Measurements from ENCODE around the gene CDKN2AIPNL. TPM values are rescaled to one million over a fixed set of nuclear protein-coding genes. Genes with fewer than 3 reads are reported as not detected.

Gene CDKN2AIPNL
- total and polyA plus RNA-seq, 2 of the 4 experiments (the other 2 are of a cell fraction), result 14.0 to 18.1 TPM

DNA sequence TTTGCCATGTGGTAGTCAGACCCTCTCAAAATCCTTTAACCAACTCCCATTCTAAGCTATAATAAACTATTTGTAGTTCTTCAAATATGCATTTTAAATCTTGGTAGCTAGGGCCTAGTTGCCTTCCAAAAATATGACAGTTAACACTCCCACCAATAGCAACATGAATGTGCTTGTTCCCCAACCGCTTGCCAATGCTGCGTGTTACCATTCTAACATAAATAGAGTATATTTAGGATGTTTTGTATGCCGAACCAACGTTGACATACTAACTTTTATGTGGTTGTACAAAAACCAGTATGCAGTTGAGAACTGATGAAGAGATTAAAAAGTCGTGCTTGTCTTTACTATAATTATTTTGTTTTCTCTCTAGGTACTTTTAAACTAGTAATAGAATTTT is 31.3 kb downstream of the CDKN2AIPNL start:
- Histone ChIP-seq H3K4me2 (ENCODE audit: low read depth, low read length) (no peak overlapping the region), H3K18ac (ENCODE audit: low read depth, low read length) (no peak overlapping the region), H2AK9ac (replicated peaks; ENCODE audit: low read depth, low read length, poor library complexity) (no peak overlapping the region), H3K14ac (replicated peaks; ENCODE audit: low read depth, low read length) (no peak overlapping the region), H2BK120ac (ENCODE audit: low read depth, low read length) (no peak overlapping the region), H2AFZ (replicated peaks; ENCODE audit: low read length, poor library complexity) (no peak overlapping the region), H2AK5ac (ENCODE audit: low read depth, low read length) (no peak overlapping the region), H3K27ac (ENCODE audit: insufficient read depth, low read length) (no peak overlapping the region), H3K79me1 (ENCODE audit: low read depth in 1 of 2, low read length in 2 of 2) (peaks cover 23 to 43% of the 10 kb centered on the region in 2 experiments), H2BK15ac (ENCODE audit: low read depth, low read length) (no peak overlapping the region), H3K4ac (ENCODE audit: low read depth, low read length) (no peak overlapping the region), H3K4me1 (ENCODE audit: control insufficient read depth, insufficient read depth, low read length) (no peaks in the 10 kb centered on the region), H4K8ac (ENCODE audit: low read depth in 2 of 2, low read length in 2 of 2) (no peak overlapping the region), H2BK20ac (ENCODE audit: low read depth, low read length) (no peak overlapping the region), H3K9me3 (ENCODE audit: control insufficient read depth, insufficient read depth, low read length) (no peaks in the 10 kb centered on the region), H4K91ac (ENCODE audit: insufficient read depth, low read depth, low read length) (no peak overlapping the region), H3K4me3 (ENCODE audit: insufficient read depth, low read depth, low read length) (no peak overlapping the region), H3K9ac (ENCODE audit: low read depth, low read length) (no peak overlapping the region), H3K9me1 (ENCODE audit: insufficient read depth, low read length) (no peaks in the 10 kb centered on the region), H4K5ac (ENCODE audit: low read depth, low read length) (no peak overlapping the region), H4K20me1 (ENCODE audit: insufficient read depth, low read length) (peaks cover 22% of the 10 kb centered on the region; the same call in 1 of the 2 replicates), H3K36me3 (ENCODE audit: control insufficient read depth, insufficient read depth, low read length) (peaks cover 46% of the 10 kb centered on the region), H3K23ac (ENCODE audit: low read depth, low read length) (no peak overlapping the region), H3K56ac (ENCODE audit: extremely low read depth, insufficient read depth, low read length) (no peak overlapping the region), H2BK5ac (ENCODE audit: low read depth, low read length, poor library complexity, severe bottlenecking) (no peak overlapping the region), H3K27me3 (ENCODE audit: control insufficient read depth, insufficient read depth, low read length) (no peaks in the 10 kb centered on the region)
- ATAC-seq (ENCODE audit: low read depth) (no peak), DNase-seq (no peak)
- intact Hi-C loops (cut with micrococcal nuclease), result no loop called here
- no CpG with 5 or more reads among the region's 5 CpGs for WGBS, 2 experiments (ENCODE audit: extremely low coverage in 2 of 2, insufficient read length in 1 of 2)
- TF ChIP-seq CTCF (conservative IDR thresholded peaks at IDR 0.05; ENCODE audit: low read depth, low read length), result no peak
- no peak for TF ChIP-seq CHD1 (IDR thresholded peaks at IDR 0.05; ENCODE audit: low read depth, low read length)
- no peak for TF ChIP-seq MAFK (IDR thresholded peaks at IDR 0.05; ENCODE audit: low read depth, low read length)
- no peak for TF ChIP-seq RCOR1 (IDR thresholded peaks at IDR 0.05; ENCODE audit: insufficient replicate concordance, low read length)
- TF ChIP-seq FOS (IDR thresholded peaks at IDR 0.05; ENCODE audit: low read depth, low read length), result no peak
- no peak for TF ChIP-seq MXI1 (IDR thresholded peaks at IDR 0.05; ENCODE audit: borderline replicate concordance, low read depth, low read length)
- TF ChIP-seq POLR2A (IDR thresholded peaks at IDR 0.05; ENCODE audit: low read depth, low read length), result no peak
- TF ChIP-seq BHLHE40 (IDR thresholded peaks at IDR 0.05; ENCODE audit: low read depth, low read length), result no peak
- TF ChIP-seq MAZ (IDR thresholded peaks at IDR 0.05; ENCODE audit: borderline replicate concordance, low read depth, low read length), result no peak
- TF ChIP-seq SMC3 (IDR thresholded peaks at IDR 0.05; ENCODE audit: low read depth, low read length), result no peak
- TF ChIP-seq NFE2L2 (IDR thresholded peaks at IDR 0.05; ENCODE audit: low read depth, low read length), result no peak
- TF ChIP-seq CEBPB (IDR thresholded peaks at IDR 0.05; ENCODE audit: low read depth, low read length), result no peak
- no peak for TF ChIP-seq RAD21 (IDR thresholded peaks at IDR 0.05; ENCODE audit: low read length)
- no peak for TF ChIP-seq ELK1 (IDR thresholded peaks at IDR 0.05; ENCODE audit: borderline replicate concordance, low read depth, low read length)
- TF ChIP-seq RFX5 (IDR thresholded peaks at IDR 0.05; ENCODE audit: low read depth, low read length), result no peak
- no peak for TF ChIP-seq USF2 (IDR thresholded peaks at IDR 0.05; ENCODE audit: low read depth, low read length)
- CTCF ChIA-PET, result no interaction called here
- no TSS peak for BruUV-seq (replicated peaks)
- POLR2A ChIA-PET (ENCODE audit: unreplicated experiment), result interaction anchor here (0.6 kb wide), 1 partner anchor 144 kb away, joined by 3 read pairs; no protein-coding TSS in a partner anchor
- in situ Hi-C loops (cut with MboI; ENCODE audit: low sequenced_read_pairs), result no loop called here
- dilution Hi-C loops (cut with HindIII; ENCODE audit: low sequenced_read_pairs, unreplicated experiment), result no loop called here
